GM21360 (cell line): ENCODE data around the gene WWOX.

ENCODE experiments used
- ATAC-seq: cut with Tn5 transposase; IDR thresholded peaks from one replicate; pipeline ENCODE4 v1.9.1; 2021; ENCODE audit warnings: mild to moderate bottlenecking, moderate library complexity; ENCODE audit not compliant: unreplicated experiment

The WWOX gene

GRCh38 chr16:79132701-79133100, 1033.2 kb downstream of the WWOX start:
- ATAC-seq = no peak

GRCh38 chr16:79134300-79134699, 1034.8 kb downstream of the WWOX start:
- ATAC-seq = no peak

GRCh38 chr16:79136955-79137354, 1037.5 kb downstream of the WWOX start:
- ATAC-seq = no peak

- ATAC-seq = no peak
Observed at GRCh38 chr16:79137426-79137939, 1038.0 kb downstream of the WWOX start.

GRCh38 chr16:79139799-79140198, 1040.3 kb downstream of the WWOX start:
- no peak for ATAC-seq

- ATAC-seq = no peak
Observed at GRCh38 chr16:79143026-79143425, 1043.6 kb downstream of the WWOX start.

GRCh38 chr16:79150151-79150550, 1050.7 kb downstream of the WWOX start:
- no peak for ATAC-seq

- ATAC-seq = no peak
Observed at GRCh38 chr16:79150632-79151310, 1051.3 kb downstream of the WWOX start.

GRCh38 chr16:79154086-79154485, 1054.6 kb downstream of the WWOX start:
- no peak for ATAC-seq

GRCh38 chr16:79155471-79155870, 1056.0 kb downstream of the WWOX start:
- no peak for ATAC-seq

- no peak for ATAC-seq
Observed at GRCh38 chr16:79155904-79156303, 1056.5 kb downstream of the WWOX start.

GRCh38 chr16:79156761-79157160, 1057.3 kb downstream of the WWOX start:
- ATAC-seq = no peak

GRCh38 chr16:79158337-79158736, 1058.9 kb downstream of the WWOX start:
- ATAC-seq = no peak

- ATAC-seq = no peak
Observed at GRCh38 chr16:79159261-79160049, 1060.0 kb downstream of the WWOX start.

- ATAC-seq = no peak
Observed at GRCh38 chr16:79162977-79163376, 1063.5 kb downstream of the WWOX start.

GRCh38 chr16:79163691-79164387, 1064.4 kb downstream of the WWOX start:
- no peak for ATAC-seq

GRCh38 chr16:79164388-79164995, 1065.0 kb downstream of the WWOX start:
- ATAC-seq = no peak

- ATAC-seq = no peak
Observed at GRCh38 chr16:79165079-79165478, 1065.6 kb downstream of the WWOX start.

GRCh38 chr16:79165506-79165905, 1066.1 kb downstream of the WWOX start:
- ATAC-seq = no peak

- ATAC-seq = no peak
Observed at GRCh38 chr16:79167893-79168292, 1068.4 kb downstream of the WWOX start.

GRCh38 chr16:79168321-79168720, 1068.9 kb downstream of the WWOX start:
- no peak for ATAC-seq
